GM19240 (cell line): Measurements from ENCODE around the gene ZNF282.
"Not testable (repeated sequence)": the region's sequence is repeated elsewhere in the genome, so short reads cannot be mapped to it uniquely, and the experiment has no call there.

Source experiments
- DNase-seq: peaks from one replicate; pipeline ENCODE4 v3.0.0; 2011; ENCODE audit warnings: low spot score; ENCODE audit not compliant: insufficient read length

Gene ZNF282

GRCh38 chr7:149224352-149224751 lies 29.0 kb downstream of the ZNF282 start:
- DNase-seq = no peak

- no peak for DNase-seq
Measured at GRCh38 chr7:149225106-149225505, 29.8 kb downstream of the ZNF282 start.

- no peak for DNase-seq
Measured at GRCh38 chr7:149225656-149226055, 30.3 kb downstream of the ZNF282 start.

GRCh38 chr7:149226366-149226765 lies 31.0 kb downstream of the ZNF282 start:
- DNase-seq = not testable (repeated sequence)

GRCh38 chr7:149226840-149227494 lies 31.6 kb downstream of the ZNF282 start:
- DNase-seq = no peak

- DNase-seq = no peak
Measured at GRCh38 chr7:149228831-149229471, 33.6 kb downstream of the ZNF282 start.

GRCh38 chr7:149229526-149229925 lies 34.2 kb downstream of the ZNF282 start:
- no peak for DNase-seq

GRCh38 chr7:149232362-149232761 lies 37.0 kb downstream of the ZNF282 start:
- no peak for DNase-seq

GRCh38 chr7:149233655-149234204 lies 38.4 kb downstream of the ZNF282 start:
- DNase-seq = not testable (repeated sequence)

GRCh38 chr7:149237502-149237901 lies 42.2 kb downstream of the ZNF282 start:
- DNase-seq = no peak

- DNase-seq = no peak
Measured at GRCh38 chr7:149238051-149238450, 42.7 kb downstream of the ZNF282 start.

- peak; percentile 96 for DNase-seq
Measured at GRCh38 chr7:149239345-149240143, 44.2 kb downstream of the ZNF282 start, which contains the start of gene ZNF212. Gene ZNF212, plus strand, starts transcription at chr7:149239651. Its CDS starts 128 bp downstream, at chr7:149239779.

GRCh38 chr7:149240637-149241036 lies 45.3 kb downstream of the ZNF282 start:
- DNase-seq = no peak

- DNase-seq = no peak
Measured at GRCh38 chr7:149241696-149242095, 46.4 kb downstream of the ZNF282 start.

GRCh38 chr7:149245244-149245643 lies 49.9 kb downstream of the ZNF282 start:
- DNase-seq = no peak

GRCh38 chr7:149245744-149246143 lies 50.4 kb downstream of the ZNF282 start:
- no peak for DNase-seq

GRCh38 chr7:149248777-149249176 lies 53.4 kb downstream of the ZNF282 start:
- no peak for DNase-seq

- DNase-seq = not testable (repeated sequence)
Measured at GRCh38 chr7:149250151-149250550, 54.8 kb downstream of the ZNF282 start.

GRCh38 chr7:149251518-149251917 lies 56.2 kb downstream of the ZNF282 start:
- not testable (repeated sequence) for DNase-seq

GRCh38 chr7:149252378-149252777 lies 57.0 kb downstream of the ZNF282 start:
- no peak for DNase-seq

GRCh38 chr7:149253665-149254064 lies 58.3 kb downstream of the ZNF282 start:
- no peak for DNase-seq
